ENCODE data around the gene APMAP. TPM values are rescaled to one million over a fixed set of nuclear protein-coding genes. Genes with fewer than 3 reads are reported as not detected.

The APMAP gene
- total RNA-seq, 1 donor from 2014 or later = 81.3 TPM

DNA sequence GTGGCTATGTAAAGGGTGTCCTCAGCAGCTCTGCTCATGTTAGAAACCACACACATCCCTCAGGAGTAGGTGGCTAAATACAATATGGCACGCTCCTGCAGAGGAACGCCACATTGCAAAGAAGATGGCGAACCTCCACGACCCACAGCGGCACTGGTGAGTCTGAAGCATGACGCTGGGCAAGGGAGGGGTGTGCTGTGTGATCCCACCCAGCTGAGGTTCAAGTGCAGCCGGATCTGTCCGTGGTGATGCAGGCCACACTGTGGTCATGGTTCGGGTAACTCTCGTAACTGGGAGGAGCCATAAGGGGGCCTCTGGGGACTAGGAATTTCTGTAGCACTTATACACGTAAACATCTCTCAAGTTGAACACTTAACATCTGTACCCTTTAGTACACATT is 23.4 kb upstream of the APMAP start:
- Mint-ChIP-seq H3K4me3 (ENCODE audit: low read depth) (no peak overlapping the region), H3K36me3 (ENCODE audit: insufficient read depth) (no peaks in the 10 kb centered on the region), H3K27ac (no peak overlapping the region), H3K9me3 (ENCODE audit: low read depth) (no peaks in the 10 kb centered on the region), H3K27me3 (peaks cover 6% of the 10 kb centered on the region), H3K4me1 (ENCODE audit: low read depth) (peaks cover 26% of the 10 kb centered on the region)
- no peak for DNase-seq (ENCODE audit: low spot score, unreplicated experiment)
- TF ChIP-seq, protein P1, sequence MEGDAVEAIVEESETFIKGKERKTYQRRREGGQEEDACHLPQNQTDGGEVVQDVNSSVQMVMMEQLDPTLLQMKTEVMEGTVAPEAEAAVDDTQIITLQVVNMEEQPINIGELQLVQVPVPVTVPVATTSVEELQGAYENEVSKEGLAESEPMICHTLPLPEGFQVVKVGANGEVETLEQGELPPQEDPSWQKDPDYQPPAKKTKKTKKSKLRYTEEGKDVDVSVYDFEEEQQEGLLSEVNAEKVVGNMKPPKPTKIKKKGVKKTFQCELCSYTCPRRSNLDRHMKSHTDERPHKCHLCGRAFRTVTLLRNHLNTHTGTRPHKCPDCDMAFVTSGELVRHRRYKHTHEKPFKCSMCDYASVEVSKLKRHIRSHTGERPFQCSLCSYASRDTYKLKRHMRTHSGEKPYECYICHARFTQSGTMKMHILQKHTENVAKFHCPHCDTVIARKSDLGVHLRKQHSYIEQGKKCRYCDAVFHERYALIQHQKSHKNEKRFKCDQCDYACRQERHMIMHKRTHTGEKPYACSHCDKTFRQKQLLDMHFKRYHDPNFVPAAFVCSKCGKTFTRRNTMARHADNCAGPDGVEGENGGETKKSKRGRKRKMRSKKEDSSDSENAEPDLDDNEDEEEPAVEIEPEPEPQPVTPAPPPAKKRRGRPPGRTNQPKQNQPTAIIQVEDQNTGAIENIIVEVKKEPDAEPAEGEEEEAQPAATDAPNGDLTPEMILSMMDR (IDR thresholded peaks at IDR 0.05; ENCODE audit: unreplicated experiment) = no peak

- H3K27ac Mint-ChIP-seq = no peak overlapping the region
- H3K4me3 Mint-ChIP-seq (ENCODE audit: low read depth) = no peak overlapping the region
- H3K36me3 Mint-ChIP-seq (ENCODE audit: insufficient read depth) = no peaks in the 10 kb centered on the region
- TF ChIP-seq, protein P1 (IDR thresholded peaks at IDR 0.05; ENCODE audit: unreplicated experiment) = no peak
- no peak for DNase-seq (ENCODE audit: low spot score, unreplicated experiment)
- peaks cover 26% of the 10 kb centered on the region for H3K4me1 Mint-ChIP-seq (ENCODE audit: low read depth)
- peaks cover 13% of the 10 kb centered on the region for H3K27me3 Mint-ChIP-seq
- no peaks in the 10 kb centered on the region for H3K9me3 Mint-ChIP-seq (ENCODE audit: low read depth)
Measured at GRCh38 chr20:25014816-25015215, 22.3 kb upstream of the APMAP start.

GRCh38 chr20:25013478-25014380 is 21.2 kb upstream of the APMAP start:
- DNase-seq (ENCODE audit: low spot score, unreplicated experiment) = no peak
- H3K36me3 Mint-ChIP-seq (ENCODE audit: insufficient read depth) = no peaks in the 10 kb centered on the region
- TF ChIP-seq, protein P1 (IDR thresholded peaks at IDR 0.05; ENCODE audit: unreplicated experiment) = no peak
- no peak overlapping the region for H3K4me3 Mint-ChIP-seq (ENCODE audit: low read depth)
- no peaks in the 10 kb centered on the region for H3K9me3 Mint-ChIP-seq (ENCODE audit: low read depth)
- peaks cover 17% of the 10 kb centered on the region for H3K27me3 Mint-ChIP-seq
- H3K4me1 Mint-ChIP-seq (ENCODE audit: low read depth) = peaks cover 20% of the 10 kb centered on the region
- no peak overlapping the region for H3K27ac Mint-ChIP-seq

GRCh38 chr20:25012616-25013189 is 20.2 kb upstream of the APMAP start:
- Mint-ChIP-seq H3K9me3 (ENCODE audit: low read depth) (no peaks in the 10 kb centered on the region), H3K4me3 (ENCODE audit: low read depth) (no peak overlapping the region), H3K36me3 (ENCODE audit: insufficient read depth) (no peaks in the 10 kb centered on the region), H3K27me3 (peaks cover 17% of the 10 kb centered on the region), H3K4me1 (ENCODE audit: low read depth) (peaks cover 11% of the 10 kb centered on the region), H3K27ac (no peak overlapping the region)
- TF ChIP-seq, protein P1 (IDR thresholded peaks at IDR 0.05; ENCODE audit: unreplicated experiment) = no peak
- no peak for DNase-seq (ENCODE audit: low spot score, unreplicated experiment)

DNA sequence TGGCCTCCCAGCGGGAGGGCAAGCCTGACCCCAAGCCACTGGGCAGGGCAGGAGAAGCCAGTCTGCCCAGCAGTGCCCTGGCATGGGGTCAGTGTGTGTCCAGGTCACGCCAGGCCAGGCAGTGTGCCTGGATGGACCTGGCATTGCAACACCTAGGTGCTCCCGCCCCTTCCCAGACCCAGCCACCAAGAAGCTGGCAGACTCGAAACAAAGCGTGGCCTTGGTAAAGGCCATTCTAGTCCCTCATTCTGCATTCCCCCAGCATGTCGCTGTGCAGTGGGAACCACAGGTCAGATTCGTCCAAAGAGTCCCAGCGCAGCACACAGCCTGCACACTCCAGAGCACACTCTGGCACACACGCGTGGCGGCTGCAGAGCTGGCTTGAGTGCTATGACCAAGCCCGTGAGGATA is 19.3 kb upstream of the APMAP start:
- no peak overlapping the region for H3K27ac Mint-ChIP-seq
- no peaks in the 10 kb centered on the region for H3K36me3 Mint-ChIP-seq (ENCODE audit: insufficient read depth)
- H3K4me3 Mint-ChIP-seq (ENCODE audit: low read depth) = no peak overlapping the region
- peaks cover 3% of the 10 kb centered on the region for H3K4me1 Mint-ChIP-seq (ENCODE audit: low read depth)
- peaks cover 14% of the 10 kb centered on the region for H3K27me3 Mint-ChIP-seq
- no peaks in the 10 kb centered on the region for H3K9me3 Mint-ChIP-seq (ENCODE audit: low read depth)
- no peak for DNase-seq (ENCODE audit: low spot score, unreplicated experiment)
- TF ChIP-seq, protein P1 (IDR thresholded peaks at IDR 0.05; ENCODE audit: unreplicated experiment) = no peak
